GM21825 (cell line): ENCODE data around the gene POLR1H.
A peak's percentile ranks its signal among the peaks of the same experiment; 100 is the strongest.

ENCODE experiments used
- ATAC-seq: cut with Tn5 transposase; IDR thresholded peaks from one replicate; pipeline ENCODE4 v1.9.1; 2021; ENCODE audit warnings: mild to moderate bottlenecking, moderate library complexity; ENCODE audit not compliant: unreplicated experiment

The POLR1H gene

DNA sequence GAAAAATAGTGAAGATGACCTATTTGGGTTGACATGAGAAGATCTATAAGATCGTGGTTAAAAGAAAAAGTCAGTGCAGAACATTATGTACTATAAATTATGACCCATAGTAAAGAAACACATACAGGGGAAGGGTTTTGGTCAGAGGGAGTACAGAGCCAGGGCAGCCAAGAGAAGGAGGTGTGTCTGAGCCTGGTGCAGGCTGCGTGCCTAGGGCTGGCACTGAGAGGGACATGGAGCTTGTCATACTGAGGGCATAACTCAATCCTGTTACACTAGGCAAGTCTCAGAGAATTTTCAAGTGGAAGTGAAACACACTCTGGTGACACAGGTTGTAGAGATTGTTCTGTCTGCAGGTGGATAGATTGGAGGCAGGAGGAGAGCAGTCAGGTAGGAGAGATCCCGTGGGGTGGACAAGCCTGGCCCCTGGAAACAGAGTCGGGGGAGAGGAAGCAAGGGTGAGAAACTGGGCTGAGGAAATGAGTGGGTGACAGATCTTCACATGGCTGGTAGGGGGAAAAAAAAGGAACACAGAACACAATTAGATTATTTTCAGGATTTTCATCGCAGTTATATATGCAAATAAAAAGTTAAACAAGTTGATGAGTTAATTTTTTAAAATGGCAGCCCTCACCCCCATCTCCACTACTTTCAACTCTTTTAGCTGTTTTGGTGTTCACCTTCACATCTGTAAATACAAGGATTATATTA lies 33.0 kb downstream of the POLR1H start:
- no peak for ATAC-seq

- ATAC-seq = no peak
These were observed 35.8 kb downstream of the POLR1H start for GRCh38 chr6:30096829-30097228.

GRCh38 chr6:30097902-30098768 lies 37.1 kb downstream of the POLR1H start:
- ATAC-seq = no peak

GRCh38 chr6:30100154-30100553 lies 39.1 kb downstream of the POLR1H start:
- no peak for ATAC-seq

- no peak for ATAC-seq
These were observed 39.7 kb downstream of the POLR1H start for GRCh38 chr6:30100585-30101443.

- peak; percentile 66 for ATAC-seq
These were observed 40.7 kb downstream of the POLR1H start for GRCh38 chr6:30101444-30102413.

DNA sequence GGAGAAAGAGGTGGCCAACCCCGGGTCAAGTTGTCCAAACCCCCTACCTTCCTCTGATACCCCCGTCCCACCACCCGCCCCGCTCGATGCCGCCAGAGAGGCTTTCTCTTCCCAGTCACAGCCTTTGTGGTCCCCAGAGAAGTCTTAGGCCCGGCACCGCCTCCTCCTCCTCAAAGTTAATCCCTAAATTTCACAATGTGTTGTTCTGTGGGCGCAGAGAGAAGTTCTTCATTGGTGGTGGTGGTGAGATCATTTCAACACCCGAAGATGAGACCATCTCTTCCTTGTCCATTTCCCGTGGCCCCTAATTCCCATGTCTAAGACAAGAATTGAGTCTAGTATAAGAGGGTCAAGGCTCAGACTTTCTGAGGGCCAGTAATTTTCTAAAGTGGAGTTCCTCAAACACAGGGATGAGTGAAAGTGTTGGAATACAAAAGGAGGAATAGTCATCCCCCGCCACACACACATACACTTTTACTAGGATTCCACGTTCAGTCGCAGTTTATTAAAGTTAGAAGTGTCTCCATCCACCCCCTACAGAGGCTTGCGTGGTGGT lies 41.4 kb downstream of the POLR1H start:
- no peak for ATAC-seq

GRCh38 chr6:30102970-30103871 lies 42.2 kb downstream of the POLR1H start:
- ATAC-seq = no peak

- ATAC-seq = no peak
These were observed 42.8 kb downstream of the POLR1H start for GRCh38 chr6:30103872-30104179.

GRCh38 chr6:30104661-30105060 lies 43.6 kb downstream of the POLR1H start:
- no peak for ATAC-seq

GRCh38 chr6:30111266-30111856 lies 50.3 kb downstream of the POLR1H start:
- ATAC-seq = no peak

GRCh38 chr6:30112402-30112994 lies 51.4 kb downstream of the POLR1H start:
- no peak for ATAC-seq

- ATAC-seq = peak; percentile 63
These were observed 52.1 kb downstream of the POLR1H start, which contains the start of gene TRIM31 for GRCh38 chr6:30113003-30113759. TSS of gene TRIM31 (minus strand) at chr6:30113090. CDS start at chr6:30112805, 285 bp downstream.

- no peak for ATAC-seq
These were observed 52.8 kb downstream of the POLR1H start for GRCh38 chr6:30113841-30114240.
